ENCODE results near the gene FOXF2.
A peak's percentile ranks its signal among the peaks of the same experiment; 100 is the strongest.

FOXF2 gene

DNA sequence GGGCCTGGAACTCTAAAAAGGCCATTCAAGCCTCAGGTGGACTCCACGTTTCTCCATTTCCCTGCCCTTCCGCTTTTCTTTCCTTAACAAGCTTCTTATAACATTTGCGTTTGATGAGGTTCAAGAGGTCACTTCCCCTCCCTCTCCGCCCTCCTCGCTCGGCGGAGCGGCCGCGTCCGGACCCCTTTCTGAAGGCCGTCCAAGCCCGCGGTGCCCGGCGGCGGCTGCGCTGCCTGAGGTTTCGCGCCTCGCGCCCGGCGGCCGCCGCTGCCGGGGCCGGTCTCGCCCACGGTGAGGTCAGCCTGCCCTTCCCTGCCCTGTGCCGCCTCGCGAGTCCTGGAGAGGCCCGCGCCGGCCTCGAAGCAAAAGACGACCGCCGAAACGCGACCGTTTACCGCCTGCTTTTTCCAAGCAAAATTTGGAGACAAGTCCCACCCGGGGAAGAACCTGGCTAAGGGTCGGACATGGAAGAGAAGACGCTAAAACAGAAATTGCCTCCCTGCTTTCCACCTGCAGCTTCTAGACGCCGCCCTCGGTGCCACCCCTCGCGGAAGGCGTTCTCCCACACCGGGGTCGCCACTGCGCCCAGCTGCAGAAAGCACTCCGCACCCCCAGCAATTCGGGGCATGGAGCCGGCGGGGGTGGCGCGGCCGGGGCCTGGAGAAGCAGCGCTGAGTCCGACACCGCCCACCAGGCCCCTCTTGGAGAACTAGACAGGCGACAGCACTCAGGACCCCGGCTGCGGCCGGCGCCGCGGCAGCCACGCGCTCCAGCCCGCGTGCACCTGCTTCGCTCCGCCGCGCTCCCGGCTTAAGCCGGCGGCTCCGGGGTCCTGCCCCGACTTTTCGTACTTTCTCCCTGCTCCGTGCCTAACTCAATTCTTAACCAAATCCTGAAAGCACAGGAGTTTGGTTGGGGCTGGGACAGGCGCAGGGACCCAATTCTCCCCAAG lies 11.0 kb upstream of the FOXF2 start:
- no peak overlapping the region for H3K4me3 ChIP-seq (ENCODE audit: low read depth, low read length)
- no peak for DNase-seq (ENCODE audit: low read depth)
- TF ChIP-seq, protein P1, sequence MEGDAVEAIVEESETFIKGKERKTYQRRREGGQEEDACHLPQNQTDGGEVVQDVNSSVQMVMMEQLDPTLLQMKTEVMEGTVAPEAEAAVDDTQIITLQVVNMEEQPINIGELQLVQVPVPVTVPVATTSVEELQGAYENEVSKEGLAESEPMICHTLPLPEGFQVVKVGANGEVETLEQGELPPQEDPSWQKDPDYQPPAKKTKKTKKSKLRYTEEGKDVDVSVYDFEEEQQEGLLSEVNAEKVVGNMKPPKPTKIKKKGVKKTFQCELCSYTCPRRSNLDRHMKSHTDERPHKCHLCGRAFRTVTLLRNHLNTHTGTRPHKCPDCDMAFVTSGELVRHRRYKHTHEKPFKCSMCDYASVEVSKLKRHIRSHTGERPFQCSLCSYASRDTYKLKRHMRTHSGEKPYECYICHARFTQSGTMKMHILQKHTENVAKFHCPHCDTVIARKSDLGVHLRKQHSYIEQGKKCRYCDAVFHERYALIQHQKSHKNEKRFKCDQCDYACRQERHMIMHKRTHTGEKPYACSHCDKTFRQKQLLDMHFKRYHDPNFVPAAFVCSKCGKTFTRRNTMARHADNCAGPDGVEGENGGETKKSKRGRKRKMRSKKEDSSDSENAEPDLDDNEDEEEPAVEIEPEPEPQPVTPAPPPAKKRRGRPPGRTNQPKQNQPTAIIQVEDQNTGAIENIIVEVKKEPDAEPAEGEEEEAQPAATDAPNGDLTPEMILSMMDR (conservative IDR thresholded peaks at IDR 0.05; ENCODE audit: low read depth, low read length): no peak

DNA sequence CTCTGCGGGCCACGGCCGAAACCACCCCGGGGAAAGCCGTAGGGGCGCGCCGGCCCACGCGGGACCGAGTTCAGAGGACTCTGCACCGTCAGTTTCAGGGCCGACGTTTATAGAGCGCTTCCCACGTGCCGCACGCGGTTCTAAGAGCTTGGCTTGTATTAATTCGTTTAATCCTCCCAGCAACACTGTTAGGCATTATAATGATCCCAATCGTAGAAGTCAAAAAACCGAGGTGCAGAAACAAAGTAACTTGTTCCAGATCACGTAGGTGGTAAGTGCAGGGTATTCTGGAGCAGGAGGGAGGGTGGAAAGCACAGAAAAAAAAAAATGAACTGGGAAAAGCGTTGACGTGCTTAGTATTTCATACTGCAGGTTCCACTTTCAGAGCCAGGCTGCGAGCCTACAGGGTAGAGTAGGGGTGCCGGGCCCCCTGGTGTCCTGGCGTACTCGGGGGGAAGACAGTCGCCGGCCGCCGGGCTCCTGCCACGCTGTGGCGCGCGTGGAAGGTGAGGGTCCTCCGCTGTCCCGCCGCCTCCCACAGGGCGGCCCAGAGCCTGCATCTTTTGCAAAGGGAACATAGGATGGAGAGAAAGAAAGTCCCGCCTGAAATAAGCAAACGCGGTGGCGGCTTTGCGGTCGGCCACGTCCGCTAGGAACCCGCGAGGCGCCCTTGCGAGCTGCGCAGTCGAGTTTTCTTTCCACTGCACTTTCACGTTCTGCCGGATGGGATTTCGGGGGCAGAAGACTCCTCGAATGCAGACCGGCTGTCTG lies 10.2 kb upstream of the FOXF2 start:
- no peak for DNase-seq (ENCODE audit: low read depth)
- no peak overlapping the region for H3K4me3 ChIP-seq (ENCODE audit: low read depth, low read length)

DNA sequence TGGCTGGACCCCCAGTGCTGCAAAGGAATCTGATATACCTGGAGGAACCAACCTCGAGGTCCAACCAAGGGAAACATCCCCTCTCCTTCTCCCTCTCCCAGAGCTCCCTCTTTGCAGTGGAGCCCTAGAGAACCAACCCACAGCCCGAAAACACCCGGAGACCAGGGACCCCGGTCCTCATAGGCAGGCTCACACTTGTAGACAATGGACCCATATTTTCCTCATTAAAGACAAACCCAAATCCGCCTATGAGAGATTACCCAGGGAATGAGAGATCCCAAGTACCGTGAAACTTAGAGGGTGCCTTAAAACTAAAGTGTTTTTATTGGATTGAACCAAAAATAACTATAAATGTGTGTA lies 9.6 kb upstream of the FOXF2 start:
- TF ChIP-seq, protein P1 (conservative IDR thresholded peaks at IDR 0.05; ENCODE audit: low read depth, low read length): no peak
- H3K4me3 ChIP-seq (ENCODE audit: low read depth, low read length): no peak overlapping the region
- no peak for DNase-seq (ENCODE audit: low read depth)

More for the DNA sequence above, 10.2 kb upstream of the FOXF2 start:
- TF ChIP-seq, protein P1 (conservative IDR thresholded peaks at IDR 0.05; ENCODE audit: low read depth, low read length): no peak

DNA sequence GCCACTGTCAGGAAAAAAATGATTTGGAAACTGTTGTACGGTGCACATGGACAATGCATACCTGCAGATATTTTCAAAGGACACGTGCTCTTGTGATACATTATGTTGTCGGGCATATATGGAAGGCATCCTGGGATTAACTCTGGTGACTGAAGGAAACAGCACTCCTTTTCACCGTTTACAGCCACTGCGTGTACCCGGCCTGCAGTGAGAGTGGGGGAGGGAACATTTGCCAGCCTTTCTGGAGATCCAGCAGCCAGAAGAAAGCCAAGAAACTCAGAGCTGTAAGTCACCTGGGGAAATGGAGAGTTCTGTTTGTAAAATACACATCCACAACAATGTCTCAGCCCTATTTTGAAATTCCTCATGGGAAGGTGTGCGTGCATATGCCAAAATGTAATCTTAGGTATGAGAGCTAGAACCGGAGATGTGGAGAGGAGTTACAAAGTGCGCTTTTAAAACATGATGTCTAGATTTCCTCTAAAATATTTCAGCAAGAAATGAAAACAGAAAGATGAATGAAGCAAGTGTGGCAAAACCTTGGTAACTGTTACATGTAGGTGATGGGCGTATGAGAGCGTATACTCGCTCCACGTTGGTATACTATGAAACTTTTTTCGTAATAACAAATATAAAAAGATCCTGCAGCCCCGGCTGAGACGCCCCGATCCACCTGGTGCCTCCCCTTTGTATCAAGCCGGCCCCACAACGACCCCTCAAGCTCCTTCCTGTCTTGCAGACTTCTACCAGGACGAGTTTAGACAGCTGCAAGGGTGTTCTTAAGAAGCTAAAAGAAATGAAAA lies 8.6 kb upstream of the FOXF2 start:
- TF ChIP-seq, protein P1 (conservative IDR thresholded peaks at IDR 0.05; ENCODE audit: low read depth, low read length): no peak
- no peak for DNase-seq (ENCODE audit: low read depth)
- H3K4me3 ChIP-seq (ENCODE audit: low read depth, low read length): no peak overlapping the region

DNA sequence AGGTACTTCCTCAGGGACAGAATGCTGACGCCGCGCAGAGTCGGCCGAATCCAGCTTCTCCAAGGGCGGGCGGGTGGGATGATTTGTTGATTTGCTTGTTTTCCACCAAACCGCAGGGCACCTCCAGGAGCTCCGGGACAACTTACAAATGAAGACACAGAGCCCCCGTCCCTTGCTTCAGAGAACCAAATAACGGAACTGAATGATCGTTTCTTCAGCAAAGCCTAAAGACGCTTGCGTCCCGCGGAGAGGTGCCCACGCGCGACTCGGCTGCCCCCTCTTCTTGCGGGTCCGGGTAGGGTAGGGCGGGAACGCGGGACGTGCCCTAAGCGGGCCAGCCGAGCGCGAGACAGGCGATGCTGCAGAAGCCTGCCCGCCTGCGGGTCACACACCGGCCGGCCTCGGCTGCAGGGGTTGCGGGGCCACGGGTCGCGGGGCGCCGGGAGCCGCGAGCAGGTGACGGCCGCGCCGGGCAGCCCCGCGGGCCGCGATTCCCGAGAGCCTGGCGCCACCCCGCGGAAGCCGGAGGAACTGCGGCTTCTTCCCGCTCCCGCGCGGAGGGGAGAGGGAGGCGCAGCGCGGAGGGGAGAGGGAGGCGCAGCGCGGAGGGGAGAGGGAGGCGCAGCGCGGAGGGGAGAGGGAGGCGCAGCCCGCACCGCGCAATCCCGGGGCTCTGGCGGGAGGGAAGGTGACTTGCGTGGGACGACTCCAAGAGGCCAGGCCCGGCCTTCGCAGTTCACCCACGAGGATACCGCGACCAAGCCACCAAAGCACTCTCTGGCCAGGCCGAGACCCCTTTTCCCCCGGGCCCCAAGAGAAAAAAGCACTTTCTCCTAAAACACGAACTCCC lies 7.7 kb upstream of the FOXF2 start:
- peak overlapping the region; percentile 22 for H3K4me3 ChIP-seq (ENCODE audit: low read depth, low read length)
- DNase-seq (ENCODE audit: low read depth): no peak
- TF ChIP-seq, protein P1 (conservative IDR thresholded peaks at IDR 0.05; ENCODE audit: low read depth, low read length): peak; percentile 58

DNA sequence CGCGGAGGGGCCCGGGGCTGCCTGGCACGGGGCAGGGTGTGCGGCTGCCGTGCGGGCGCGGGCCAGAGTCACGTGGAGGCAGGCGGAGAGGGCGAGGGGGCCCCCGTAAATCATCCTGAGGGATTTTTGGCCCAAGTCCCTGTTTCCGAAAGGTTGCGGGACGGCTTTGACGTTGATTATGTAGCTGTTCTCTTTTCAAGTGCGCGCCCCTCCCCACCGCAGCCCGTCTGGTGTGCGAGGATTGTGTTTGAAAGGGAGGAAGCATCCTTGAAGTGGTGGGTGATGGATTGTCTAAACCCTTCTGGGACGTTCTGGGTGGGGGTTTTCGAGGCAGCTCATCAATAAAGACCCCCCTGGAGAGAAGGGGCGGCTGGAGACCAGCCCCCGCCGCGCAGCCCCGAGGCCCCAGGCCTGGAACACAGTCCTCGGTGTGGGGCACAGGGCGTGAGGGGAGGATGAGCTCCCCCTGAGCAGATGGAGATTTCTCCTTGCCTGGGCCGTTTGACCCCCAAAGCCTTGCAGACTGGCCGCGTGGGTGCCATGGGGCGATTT lies 7.0 kb upstream of the FOXF2 start:
- TF ChIP-seq, protein P1 (conservative IDR thresholded peaks at IDR 0.05; ENCODE audit: low read depth, low read length): no peak
- no peak for DNase-seq (ENCODE audit: low read depth)
- peak overlapping the region; percentile 7 for H3K4me3 ChIP-seq (ENCODE audit: low read depth, low read length)

Measured in choroid plexus epithelial cell (primary cell).